Endothelial cell (in vitro differentiated cells): ENCODE results near the gene BACE2. TPM values are rescaled to one million over a fixed set of nuclear protein-coding genes. Genes with fewer than 3 reads are reported as not detected.

Source experiments
- DNase-seq: peaks from one replicate; pipeline ENCODE4 v3.0.0; 2021; ENCODE audit warnings: low spot score
- H3K27ac Mint-ChIP-seq: one replicate; pipeline ENCODE4 v1.8.0; 2021; ENCODE audit warnings: mixed read lengths, inconsistent platforms; ENCODE audit not compliant: unreplicated experiment
- H3K27me3 Mint-ChIP-seq: one replicate; pipeline ENCODE4 v1.8.0; 2021; ENCODE audit warnings: mild to moderate bottlenecking, moderate library complexity, mixed read lengths, inconsistent platforms; ENCODE audit not compliant: unreplicated experiment
- H3K36me3 Mint-ChIP-seq: one replicate; pipeline ENCODE4 v1.8.0; 2021; ENCODE audit warnings: mild to moderate bottlenecking, low read depth, mixed read lengths, inconsistent platforms; ENCODE audit not compliant: unreplicated experiment
- H3K4me1 Mint-ChIP-seq: one replicate; pipeline ENCODE4 v1.8.0; 2021; ENCODE audit warnings: mild to moderate bottlenecking, mixed read lengths, inconsistent platforms; ENCODE audit not compliant: unreplicated experiment
- H3K4me3 Mint-ChIP-seq: one replicate; pipeline ENCODE4 v1.8.0; 2021; ENCODE audit warnings: mild to moderate bottlenecking, mixed read lengths, inconsistent platforms; ENCODE audit not compliant: unreplicated experiment
- H3K9me3 Mint-ChIP-seq: one replicate; pipeline ENCODE4 v1.8.0; 2021; ENCODE audit warnings: mixed read lengths, inconsistent platforms; ENCODE audit not compliant: unreplicated experiment
- CTCF ChIP-seq: fragments of 200-600 bp; sonication (generic); IDR thresholded peaks from one replicate; pipeline ENCODE4 v1.5.0; 2021; ENCODE audit warnings: antibody characterized with exemption; ENCODE audit not compliant: unreplicated experiment
- total RNA-seq: library from RNA; stranded (reverse); fragmentation: NEBNext Ultra II Directional; extraction: Animal tissue kit (Norgen Biotek cat#: 25700); gene quantifications from one replicate; pipeline ENCODE4 v1.2.1, GENCODE V29; 2021; ENCODE audit not compliant: unreplicated experiment

The BACE2 gene
- total RNA-seq, 1 donor from 2014 or later: 151 TPM

- Mint-ChIP-seq H3K4me1 (peaks cover 3% of the 10 kb centered on the region), H3K36me3 (peaks cover 42% of the 10 kb centered on the region), H3K27me3 (peaks cover 5% of the 10 kb centered on the region), H3K27ac (no peak overlapping the region), H3K9me3 (no peaks in the 10 kb centered on the region), H3K4me3 (no peak overlapping the region)
- DNase-seq: no peak
- TF ChIP-seq CTCF: no peak
Measured at GRCh38 chr21:41210426-41211059, 42.6 kb downstream of the BACE2 start.

- peaks cover 45% of the 10 kb centered on the region for H3K36me3 Mint-ChIP-seq
- H3K4me3 Mint-ChIP-seq: no peak overlapping the region
- peaks cover 5% of the 10 kb centered on the region for H3K27me3 Mint-ChIP-seq
- H3K4me1 Mint-ChIP-seq: peaks cover 5% of the 10 kb centered on the region
- DNase-seq: no peak
- H3K9me3 Mint-ChIP-seq: no peaks in the 10 kb centered on the region
- H3K27ac Mint-ChIP-seq: no peak overlapping the region
- TF ChIP-seq CTCF: no peak
Measured at GRCh38 chr21:41211060-41211805, 43.3 kb downstream of the BACE2 start.

GRCh38 chr21:41213021-41213420 is 45.1 kb downstream of the BACE2 start:
- no peak for TF ChIP-seq CTCF
- H3K27ac Mint-ChIP-seq: no peak overlapping the region

GRCh38 chr21:41215856-41216408 is 48.0 kb downstream of the BACE2 start:
- TF ChIP-seq CTCF: no peak
- peak overlapping the region; percentile 22 for H3K4me3 Mint-ChIP-seq
- DNase-seq: no peak
- no peak overlapping the region for H3K27ac Mint-ChIP-seq
- H3K36me3 Mint-ChIP-seq: peaks cover 44% of the 10 kb centered on the region
- H3K27me3 Mint-ChIP-seq: peaks cover 5% of the 10 kb centered on the region
- no peaks in the 10 kb centered on the region for H3K9me3 Mint-ChIP-seq
- peaks cover 5% of the 10 kb centered on the region for H3K4me1 Mint-ChIP-seq

More at GRCh38 chr21:41213021-41213420, 45.1 kb downstream of the BACE2 start:
- no peaks in the 10 kb centered on the region for H3K9me3 Mint-ChIP-seq
- H3K4me3 Mint-ChIP-seq: no peak overlapping the region
- no peak for DNase-seq
- peaks cover 6% of the 10 kb centered on the region for H3K27me3 Mint-ChIP-seq
- peaks cover 5% of the 10 kb centered on the region for H3K4me1 Mint-ChIP-seq
- H3K36me3 Mint-ChIP-seq: peaks cover 47% of the 10 kb centered on the region

GRCh38 chr21:41216486-41216885 is 48.5 kb downstream of the BACE2 start:
- peaks cover 5% of the 10 kb centered on the region for H3K27me3 Mint-ChIP-seq
- H3K4me3 Mint-ChIP-seq: no peak overlapping the region
- TF ChIP-seq CTCF: no peak
- no peaks in the 10 kb centered on the region for H3K9me3 Mint-ChIP-seq
- no peak overlapping the region for H3K27ac Mint-ChIP-seq
- no peak for DNase-seq
- peaks cover 44% of the 10 kb centered on the region for H3K36me3 Mint-ChIP-seq
- peaks cover 5% of the 10 kb centered on the region for H3K4me1 Mint-ChIP-seq
